HFFc6 (cell line): ENCODE data around the gene NSG2. TPM values are rescaled to one million over a fixed set of nuclear protein-coding genes. Genes with fewer than 3 reads are reported as not detected.

Experiments
- DNase-seq: peaks from one replicate; pipeline ENCODE4 v3.0.0-alpha.2; 2018
- H3K27ac Mint-ChIP-seq: 2 replicates; pipeline ENCODE4 v1.8.0; 2020; ENCODE audit warnings: mild to moderate bottlenecking, mixed read lengths
- H3K27me3 Mint-ChIP-seq: 2 replicates; pipeline ENCODE4 v1.8.0; 2021; ENCODE audit warnings: mild to moderate bottlenecking, moderate library complexity, mixed read lengths; ENCODE audit not compliant: insufficient read depth
- H3K36me3 Mint-ChIP-seq: 2 replicates; pipeline ENCODE4 v1.8.0; 2021; ENCODE audit warnings: low read depth, mixed read lengths
- H3K4me1 Mint-ChIP-seq: 2 replicates; pipeline ENCODE4 v1.8.0; 2020; ENCODE audit warnings: low read depth, mixed read lengths
- H3K4me3 Mint-ChIP-seq: 2 replicates; pipeline ENCODE4 v1.8.0; 2020; ENCODE audit warnings: mild to moderate bottlenecking, moderate library complexity, mixed read lengths
- H3K9me3 Mint-ChIP-seq: 2 replicates; pipeline ENCODE4 v1.8.0; 2020; ENCODE audit warnings: mild to moderate bottlenecking, mixed read lengths
- total RNA-seq, 6 experiments: library from RNA; stranded (reverse); fragmentation: NEBNext Ultra II Directional; extraction: Animal tissue kit (Norgen Biotek cat#: 25700); gene quantifications; 2 replicates in 1 of 6; 3 replicates in 5 of 6; pipeline ENCODE4 v1.2.3, GENCODE V29; 2021
- TF ChIP-seq, protein P1 (sequence below): fragments of 200-600 bp; sonication (generic); IDR thresholded peaks from 2 replicates; pipeline ENCODE4 v1.5.0; 2021; ENCODE audit warnings: antibody characterized with exemption, mild to moderate bottlenecking

Gene NSG2
- total RNA-seq, 6 experiments from 2014 or later, result not detected

DNA sequence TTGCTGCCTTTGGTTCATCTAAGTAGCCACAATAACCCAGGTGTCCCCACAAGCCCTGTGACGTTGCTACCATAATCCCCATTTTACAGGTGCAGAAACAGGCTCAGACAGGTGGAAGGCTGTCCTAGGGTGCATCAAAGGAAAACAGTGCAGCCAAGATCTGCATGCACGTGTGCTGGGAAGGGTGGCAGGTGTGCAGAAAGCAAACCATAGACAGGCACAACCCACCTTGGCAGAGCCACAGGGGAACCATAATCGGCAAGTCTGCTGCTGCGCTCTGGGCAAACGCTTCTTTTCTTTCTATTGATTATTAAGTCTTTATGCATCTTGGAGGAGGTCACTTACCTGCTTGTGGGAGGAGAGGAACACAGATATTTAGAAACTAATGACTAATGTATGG lies 7.1 kb downstream of the NSG2 start:
- no peaks in the 10 kb centered on the region; the same call in 1 of the 2 replicates for H3K27me3 Mint-ChIP-seq

DNA sequence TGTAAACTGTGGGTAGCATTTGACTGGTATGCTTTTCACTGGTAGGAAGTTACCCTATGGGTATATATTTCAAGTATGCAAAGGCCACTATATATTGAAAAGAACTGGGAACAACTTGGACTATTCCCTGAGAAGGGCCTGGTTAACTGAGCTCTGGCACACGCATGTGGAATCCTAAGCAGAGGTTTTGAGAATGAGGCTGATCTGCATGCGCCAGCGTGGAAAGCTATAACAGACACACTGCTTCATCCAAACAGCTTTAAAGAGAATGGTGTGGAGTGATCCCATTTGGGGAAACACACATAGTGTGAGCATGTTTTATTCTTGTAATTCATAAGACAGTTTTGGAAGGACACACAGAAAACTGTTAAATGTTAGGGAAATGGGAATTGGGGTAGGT lies 8.4 kb downstream of the NSG2 start:
- no peak for DNase-seq
- Mint-ChIP-seq H3K36me3 (no peaks in the 10 kb centered on the region; the same call in 1 of the 2 replicates), H3K27ac (no peak overlapping the region), H3K27me3 (no peaks in the 10 kb centered on the region; the same call in 1 of the 2 replicates), H3K4me3 (no peak overlapping the region), H3K4me1 (no peaks in the 10 kb centered on the region), H3K9me3 (peaks cover 62% of the 10 kb centered on the region)
- TF ChIP-seq, protein P1, sequence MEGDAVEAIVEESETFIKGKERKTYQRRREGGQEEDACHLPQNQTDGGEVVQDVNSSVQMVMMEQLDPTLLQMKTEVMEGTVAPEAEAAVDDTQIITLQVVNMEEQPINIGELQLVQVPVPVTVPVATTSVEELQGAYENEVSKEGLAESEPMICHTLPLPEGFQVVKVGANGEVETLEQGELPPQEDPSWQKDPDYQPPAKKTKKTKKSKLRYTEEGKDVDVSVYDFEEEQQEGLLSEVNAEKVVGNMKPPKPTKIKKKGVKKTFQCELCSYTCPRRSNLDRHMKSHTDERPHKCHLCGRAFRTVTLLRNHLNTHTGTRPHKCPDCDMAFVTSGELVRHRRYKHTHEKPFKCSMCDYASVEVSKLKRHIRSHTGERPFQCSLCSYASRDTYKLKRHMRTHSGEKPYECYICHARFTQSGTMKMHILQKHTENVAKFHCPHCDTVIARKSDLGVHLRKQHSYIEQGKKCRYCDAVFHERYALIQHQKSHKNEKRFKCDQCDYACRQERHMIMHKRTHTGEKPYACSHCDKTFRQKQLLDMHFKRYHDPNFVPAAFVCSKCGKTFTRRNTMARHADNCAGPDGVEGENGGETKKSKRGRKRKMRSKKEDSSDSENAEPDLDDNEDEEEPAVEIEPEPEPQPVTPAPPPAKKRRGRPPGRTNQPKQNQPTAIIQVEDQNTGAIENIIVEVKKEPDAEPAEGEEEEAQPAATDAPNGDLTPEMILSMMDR, result no peak

More for the DNA sequence above, 7.1 kb downstream of the NSG2 start:
- H3K4me1 Mint-ChIP-seq, result no peaks in the 10 kb centered on the region
- H3K4me3 Mint-ChIP-seq, result no peak overlapping the region
- no peaks in the 10 kb centered on the region; the same call in 1 of the 2 replicates for H3K36me3 Mint-ChIP-seq
- H3K9me3 Mint-ChIP-seq, result peaks cover 60% of the 10 kb centered on the region
- TF ChIP-seq, protein P1, result no peak
- H3K27ac Mint-ChIP-seq, result no peak overlapping the region
- no peak for DNase-seq

DNA sequence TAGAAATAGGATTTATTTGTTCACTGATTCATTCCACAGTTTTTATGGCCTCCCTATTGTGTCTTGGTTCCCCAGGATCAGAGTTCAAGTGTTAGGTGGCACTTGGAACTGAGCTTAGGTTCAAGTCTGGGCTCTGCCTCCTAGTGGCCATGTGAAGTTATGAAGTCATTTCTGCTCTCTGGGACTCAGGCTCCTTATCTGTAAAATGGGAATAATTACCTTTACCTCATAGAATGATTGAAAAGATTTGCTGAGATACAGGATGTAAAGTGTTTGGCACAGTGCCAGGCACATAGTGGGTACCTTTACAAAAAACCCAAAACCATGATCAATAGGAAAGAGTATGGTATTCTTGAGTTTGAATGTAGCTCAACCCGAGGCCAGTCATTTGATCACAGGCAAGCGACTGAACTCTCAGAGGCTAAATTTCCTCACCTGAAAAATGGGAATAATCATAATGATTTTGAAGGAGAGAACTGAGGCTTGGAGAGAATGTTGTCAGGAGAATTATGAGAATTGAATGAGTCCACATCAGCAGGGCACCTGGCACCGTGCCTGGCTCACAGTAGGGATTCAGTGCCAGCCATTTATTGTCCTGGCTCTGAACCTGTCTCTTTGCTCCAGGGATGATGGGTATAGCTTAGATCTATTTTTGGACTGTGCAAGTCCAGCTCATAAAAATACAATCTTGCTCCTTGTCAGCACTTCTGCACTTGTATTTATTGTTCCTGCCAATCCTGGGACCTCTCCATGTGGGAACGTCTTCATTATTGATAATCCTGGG lies 10.8 kb downstream of the NSG2 start:
- TF ChIP-seq, protein P1, result 0 out of 2 replicates have a peak, but pooled peaks have one; percentile 19
- Mint-ChIP-seq H3K4me3 (no peak overlapping the region), H3K36me3 (no peaks in the 10 kb centered on the region; the same call in 1 of the 2 replicates), H3K9me3 (peaks cover 63% of the 10 kb centered on the region), H3K27ac (no peak overlapping the region), H3K27me3 (no peaks in the 10 kb centered on the region; the same call in 1 of the 2 replicates), H3K4me1 (no peaks in the 10 kb centered on the region)
- DNase-seq, result no peak

DNA sequence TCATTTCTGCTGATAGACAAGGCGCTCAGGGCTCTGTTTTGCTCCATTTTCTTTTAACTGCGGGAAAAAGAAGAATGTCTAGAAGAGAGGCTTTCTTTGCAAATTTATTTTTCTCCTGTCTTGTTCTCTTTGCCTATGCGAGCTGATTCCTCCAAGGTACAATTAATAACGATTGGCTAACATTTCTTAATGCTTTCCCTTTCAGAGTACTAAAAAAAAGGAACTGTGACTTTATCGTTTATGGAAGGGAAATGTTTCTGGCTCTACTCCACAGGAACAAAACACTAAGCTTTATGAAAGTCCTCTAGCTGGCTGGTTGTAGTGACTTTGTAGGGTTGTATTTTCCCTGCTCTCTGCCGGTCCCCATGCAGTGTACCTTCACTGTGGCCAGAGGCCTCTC lies 11.7 kb downstream of the NSG2 start:
- no peaks in the 10 kb centered on the region; the same call in 1 of the 2 replicates for H3K27me3 Mint-ChIP-seq
- TF ChIP-seq, protein P1, result no peak
- H3K9me3 Mint-ChIP-seq, result peaks cover 53% of the 10 kb centered on the region
- DNase-seq, result no peak
- H3K36me3 Mint-ChIP-seq, result no peaks in the 10 kb centered on the region
- H3K4me3 Mint-ChIP-seq, result no peak overlapping the region
- H3K4me1 Mint-ChIP-seq, result no peaks in the 10 kb centered on the region
- H3K27ac Mint-ChIP-seq, result no peak overlapping the region

DNA sequence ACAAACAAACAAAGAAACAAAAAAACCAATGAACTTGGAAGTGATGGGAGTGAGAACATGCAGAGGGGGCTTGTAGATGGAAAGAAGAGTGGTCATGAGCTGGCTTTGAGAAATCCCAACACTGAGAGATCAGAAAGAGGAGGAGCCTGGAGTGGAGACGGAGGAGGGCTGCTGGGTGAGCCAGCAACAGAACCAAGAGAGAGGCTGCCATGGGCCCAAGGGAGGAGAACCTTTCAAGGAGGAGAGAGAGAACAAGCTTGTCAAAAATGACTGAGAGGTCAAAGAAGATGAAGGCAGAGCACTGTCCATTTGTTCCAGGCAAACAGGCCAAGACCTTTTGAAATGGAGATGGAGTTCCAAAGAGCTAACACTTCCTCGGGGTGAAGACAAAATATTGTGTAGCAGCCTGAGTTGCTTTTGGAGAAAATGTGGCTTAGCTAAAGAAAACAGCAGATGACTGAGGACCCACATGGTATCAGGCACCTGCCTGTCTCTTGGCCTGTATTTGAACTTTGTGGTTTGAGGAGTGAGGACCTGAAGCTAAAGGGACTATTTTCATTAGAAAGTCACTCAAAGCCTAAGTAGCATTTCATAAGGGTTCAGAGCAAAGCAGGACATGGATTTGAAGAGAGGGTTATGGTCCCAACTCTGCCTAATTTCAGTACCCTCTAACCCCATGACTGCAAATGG lies 13.1 kb downstream of the NSG2 start:
- Mint-ChIP-seq H3K27me3 (no peaks in the 10 kb centered on the region; the same call in 1 of the 2 replicates), H3K27ac (no peak overlapping the region), H3K4me3 (no peak overlapping the region), H3K9me3 (peaks cover 51% of the 10 kb centered on the region), H3K4me1 (no peaks in the 10 kb centered on the region), H3K36me3 (no peaks in the 10 kb centered on the region)
- DNase-seq, result no peak
- TF ChIP-seq, protein P1, result no peak
